Kidney (tissue), 14 donors: ENCODE data around the gene WDR44. TPM values are rescaled to one million over a fixed set of nuclear protein-coding genes. Genes with fewer than 3 reads are reported as not detected.
A peak's percentile ranks its signal among the peaks of the same experiment; 100 is the strongest.

Source experiments
- DNase-seq, 5 donors: peaks; one replicate each; pipeline ENCODE4 v3.0.0-alpha.2; 2013 to 2020
- FAIRE-seq: peaks from 2 replicates; lab custom pipeline; 2012; peaks lifted over from hg19 to GRCh38; lab: Jason Lieb, UNC
- H3K27ac ChIP-seq, 2 donors: one replicate each; pipeline ENCODE4 v1.7.0; 2013; ENCODE audit warnings: low read depth in 2 of 2, low read length in 2 of 2, inconsistent platforms in 1 of 2
- H3K27me3 ChIP-seq: one replicate; pipeline ENCODE4 v1.7.1; 2013; ENCODE audit warnings: low read length, inconsistent platforms; ENCODE audit not compliant: control insufficient read depth, insufficient read depth
- H3K36me3 ChIP-seq, 3 donors: one replicate each; pipeline versions ENCODE4 v1.7.0 to v1.7.1; 2013; ENCODE audit warnings: low read length in 3 of 3, control low read depth in 1 of 3, inconsistent platforms in 1 of 3; ENCODE audit not compliant: insufficient read depth in 3 of 3, control insufficient read depth in 2 of 3
- H3K4me1 ChIP-seq, 3 donors: one replicate each; pipeline versions ENCODE4 v1.7.0 to v1.7.1; 2013; ENCODE audit warnings: low read length in 3 of 3, inconsistent platforms in 1 of 3, low read depth in 1 of 3; ENCODE audit not compliant: control insufficient read depth in 2 of 3, insufficient read depth in 2 of 3
- H3K4me3 ChIP-seq, 3 donors: one replicate each; pipeline versions ENCODE4 v1.7.0 to v1.8.1; 2013; ENCODE audit warnings: low read length in 3 of 3, control low read depth in 1 of 3, inconsistent platforms in 1 of 3
- H3K9ac ChIP-seq, 3 donors: one replicate each; pipeline versions ENCODE4 v1.7.0 to v1.7.1; 2013; ENCODE audit warnings: low read length in 3 of 3, control low read depth in 1 of 3, inconsistent platforms in 1 of 3
- H3K9me3 ChIP-seq, 3 donors: one replicate each; pipeline versions ENCODE4 v1.7.0 to v1.7.1; 2013; ENCODE audit warnings: low read length in 3 of 3, control low read depth in 1 of 3, inconsistent platforms in 1 of 3; ENCODE audit not compliant: control insufficient read depth in 2 of 3, insufficient read depth in 1 of 3
- intact Hi-C: fragments of 100-400 bp; cut with DNase I; formaldehyde crosslinking; loops from one replicate; pipeline ENCODE4 v1.11.1; 2022
- polyA plus RNA-seq: library from polyadenylated mRNA; stranded (reverse); fragments of 350-450 nt; fragmentation: Illumina TruSeq; extraction: RNeasy Lipid Tissue Mini Kit (QIAGEN cat#74804); gene quantifications from one replicate; pipeline ENCODE4 v1.2.3, GENCODE V29; 2014; ENCODE audit warnings: low read depth, low replicate concordance; ENCODE audit not compliant: insufficient read depth
- total RNA-seq: library from RNA; stranded (reverse); fragmentation: NEBNext Ultra II Directional; extraction: Animal tissue kit (Norgen Biotek cat#: 25700); gene quantifications from one replicate; pipeline ENCODE4 v1.2.1, GENCODE V29; 2021
- TF ChIP-seq, protein P1 (sequence below): IDR thresholded peaks from 3 replicates; pipeline ENCODE4 v1.5.1; 2012; ENCODE audit warnings: mild to moderate bottlenecking, moderate library complexity, borderline replicate concordance; ENCODE audit not compliant: insufficient read depth; ENCODE audit errors: extremely low read depth
- donor health status: control.
- donor health status: control.
- donor health status: control.
- donor health status: control.
- donor health status: control.
- donor health status: DM: yes; HTN: yes; CAD: no.
- donor health status: Normal renal cell carcinoma (clear cell type).

The WDR44 gene
- total and polyA plus RNA-seq, 2 donors from 2014 or later: 3.6 to 15.5 TPM

DNA sequence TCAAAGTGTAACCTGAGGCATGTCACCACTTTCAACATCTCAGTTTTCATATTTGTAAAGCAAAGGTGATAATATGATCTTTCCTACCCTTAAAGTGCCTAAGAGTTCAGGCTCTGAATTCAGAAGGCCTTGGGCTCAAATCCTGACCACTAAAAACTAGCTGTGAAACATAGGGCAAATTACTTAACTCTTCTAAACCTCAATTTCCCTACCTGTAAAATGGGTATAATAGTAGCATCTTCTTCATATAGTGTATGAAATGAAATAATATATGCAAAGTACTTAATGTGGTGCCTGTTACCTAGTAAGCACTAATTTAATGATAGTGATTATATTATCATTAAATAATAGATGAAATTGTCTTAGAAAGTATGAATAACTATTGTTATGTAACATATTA, 7.0 kb upstream of the WDR44 start:
- Histone ChIP-seq H3K27ac (no peak overlapping the region), H3K4me3 (no peak overlapping the region), H3K4me1 (no peaks in the 10 kb centered on the region), H3K36me3 (no peaks in the 10 kb centered on the region), H3K9me3 (no peaks in the 10 kb centered on the region), H3K9ac (no peak overlapping the region), H3K27me3 (no peaks in the 10 kb centered on the region)
- intact Hi-C loops: no loop called here
- DNase-seq (no peak), FAIRE-seq (no peak)
- TF ChIP-seq, protein P1, sequence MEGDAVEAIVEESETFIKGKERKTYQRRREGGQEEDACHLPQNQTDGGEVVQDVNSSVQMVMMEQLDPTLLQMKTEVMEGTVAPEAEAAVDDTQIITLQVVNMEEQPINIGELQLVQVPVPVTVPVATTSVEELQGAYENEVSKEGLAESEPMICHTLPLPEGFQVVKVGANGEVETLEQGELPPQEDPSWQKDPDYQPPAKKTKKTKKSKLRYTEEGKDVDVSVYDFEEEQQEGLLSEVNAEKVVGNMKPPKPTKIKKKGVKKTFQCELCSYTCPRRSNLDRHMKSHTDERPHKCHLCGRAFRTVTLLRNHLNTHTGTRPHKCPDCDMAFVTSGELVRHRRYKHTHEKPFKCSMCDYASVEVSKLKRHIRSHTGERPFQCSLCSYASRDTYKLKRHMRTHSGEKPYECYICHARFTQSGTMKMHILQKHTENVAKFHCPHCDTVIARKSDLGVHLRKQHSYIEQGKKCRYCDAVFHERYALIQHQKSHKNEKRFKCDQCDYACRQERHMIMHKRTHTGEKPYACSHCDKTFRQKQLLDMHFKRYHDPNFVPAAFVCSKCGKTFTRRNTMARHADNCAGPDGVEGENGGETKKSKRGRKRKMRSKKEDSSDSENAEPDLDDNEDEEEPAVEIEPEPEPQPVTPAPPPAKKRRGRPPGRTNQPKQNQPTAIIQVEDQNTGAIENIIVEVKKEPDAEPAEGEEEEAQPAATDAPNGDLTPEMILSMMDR: no peak

DNA sequence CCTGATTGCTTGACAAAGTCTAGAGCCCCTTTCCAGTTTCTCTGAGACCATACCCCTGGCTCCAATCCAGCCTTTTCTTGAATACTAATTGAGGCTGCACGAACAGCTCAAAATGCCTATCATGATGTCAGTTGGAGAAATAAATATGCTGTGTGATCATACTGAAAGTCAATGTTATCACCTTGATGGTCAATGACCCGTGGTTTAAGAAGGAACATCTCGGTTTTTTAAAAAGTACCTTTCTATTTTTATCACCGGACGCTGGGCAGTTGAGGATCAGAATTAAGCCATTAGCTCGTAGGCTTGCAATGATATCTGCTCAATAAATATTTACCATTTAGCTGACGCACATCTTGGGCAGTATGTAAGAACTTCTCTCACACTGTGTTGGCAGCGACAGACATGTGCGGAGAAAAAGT, 852 bp upstream of the WDR44 start:
- Histone ChIP-seq H3K4me3 (peak overlapping the region; percentile 72 to 81 (median 78)), H3K9me3 (no peaks in the 10 kb centered on the region), H3K36me3 (no peaks in the 10 kb centered on the region), H3K27ac (peak overlapping the region in 1 of 2 donors; percentile 85), H3K4me1 (peaks cover 0 to 2% (median 0%) of the 10 kb centered on the region in 3 donors), H3K9ac (peak overlapping the region in 2 of 3 donors; percentile 73 to 91), H3K27me3 (no peaks in the 10 kb centered on the region)
- TF ChIP-seq, protein P1: no peak
- DNase-seq (peak in 1 of 5 donors; percentile 44), FAIRE-seq (no peak)
- intact Hi-C loops: no loop called here

DNA sequence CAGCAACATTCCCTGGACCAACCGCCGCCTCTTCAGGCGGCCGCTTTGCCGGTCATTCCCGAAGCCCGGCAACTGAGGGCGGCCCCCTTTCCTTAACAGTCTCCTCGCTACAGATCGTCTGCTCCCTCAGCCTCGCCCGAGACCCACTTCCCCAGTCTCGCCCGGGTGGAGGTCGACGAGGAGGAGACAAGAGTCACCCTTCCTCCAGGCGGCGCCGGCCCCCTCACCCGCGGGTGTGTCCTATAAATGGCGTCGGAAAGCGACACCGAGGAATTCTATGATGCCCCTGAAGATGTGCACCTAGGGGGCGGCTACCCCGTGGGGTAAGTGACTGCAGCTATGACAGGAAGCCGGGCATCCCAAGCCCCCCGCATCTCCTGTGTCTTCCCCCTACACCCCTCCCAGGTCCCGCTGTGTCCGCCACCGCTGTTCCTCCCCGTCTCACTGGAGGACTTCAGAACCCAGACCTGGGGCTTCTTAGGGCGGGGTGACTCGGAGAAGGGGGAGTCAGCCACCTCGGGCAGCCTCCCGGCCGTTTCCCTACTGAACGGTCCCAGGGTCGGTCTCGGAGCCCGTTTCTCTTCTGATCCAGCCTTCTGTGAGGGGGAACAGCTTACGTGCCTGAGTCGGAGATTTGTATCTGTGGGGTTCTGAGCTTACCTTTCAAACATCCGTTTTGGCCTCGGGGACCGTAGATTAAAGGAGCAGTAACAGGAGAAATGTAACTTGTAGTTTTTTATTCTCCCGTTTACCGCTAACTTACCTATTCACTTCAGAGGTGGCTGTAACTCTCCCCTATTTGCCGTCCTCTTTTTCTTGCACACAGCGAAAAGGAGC, 570 bp downstream of the WDR44 start:
- no peaks in the 10 kb centered on the region for H3K27me3 ChIP-seq
- peak overlapping the region; percentile 78 to 86 (median 81) for H3K4me3 ChIP-seq
- H3K9me3 ChIP-seq: no peaks in the 10 kb centered on the region
- no peak for FAIRE-seq
- TF ChIP-seq, protein P1: no peak
- no peaks in the 10 kb centered on the region for H3K36me3 ChIP-seq
- peak overlapping the region; percentile 86 for H3K27ac ChIP-seq
- DNase-seq: peak in 4 of 5 donors; percentile 36 to 89 (median 66)
- H3K9ac ChIP-seq: peak overlapping the region; percentile 41 to 89 (median 71)
- peaks cover 0 to 2% (median 0%) of the 10 kb centered on the region in 3 donors for H3K4me1 ChIP-seq
- intact Hi-C loops: no loop called here
